H1 (cell line): ENCODE data around the gene DNAH8. TPM values are rescaled to one million over a fixed set of nuclear protein-coding genes. Genes with fewer than 3 reads are reported as not detected.

Experiments
- CTCF ChIA-PET: fragments of 300-600 bp; sonication (Branson Sonifier 250); formaldehyde crosslinking; loops from one replicate; lab custom pipeline; 2021; ENCODE audit not compliant: partially characterized antibody; lab: Charles Lee
- POLR2A ChIA-PET: fragments of 300-600 bp; sonication (Branson Sonifier 250); formaldehyde crosslinking; loops from one replicate; lab custom pipeline; 2021; ENCODE audit warnings: inconsistent platforms; ENCODE audit not compliant: partially characterized antibody; lab: Charles Lee
- DNase-seq, 2 experiments: peaks; one replicate each; pipeline versions ENCODE4 v3.0.0 to v3.0.0-alpha.2; 2010 to 2022; ENCODE audit warnings: low spot score in 2 of 2, low read depth in 1 of 2, mixed read lengths in 1 of 2
- FAIRE-seq: peaks from 2 replicates; lab custom pipeline; 2011; peaks lifted over from hg19 to GRCh38; lab: Jason Lieb, UNC
- H2AFZ ChIP-seq: 2 replicates; pipeline ENCODE4 v1.8.1; 2012; ENCODE audit warnings: low read length, inconsistent platforms
- H2AK5ac ChIP-seq: 2 replicates; pipeline ENCODE4 v1.6.1; 2013; ENCODE audit warnings: low read depth, low read length
- H2BK120ac ChIP-seq: replicated peaks from 2 replicates; pipeline ENCODE3; 2013; ENCODE audit warnings: low read depth, low read length, inconsistent platforms
- H2BK12ac ChIP-seq: 2 replicates; pipeline ENCODE4 v1.6.1; 2013; ENCODE audit warnings: low read depth, low read length
- H2BK15ac ChIP-seq: 2 replicates; pipeline ENCODE4 v1.6.1; 2013; ENCODE audit warnings: low read length
- H2BK20ac ChIP-seq: 2 replicates; pipeline ENCODE4 v1.6.1; 2013; ENCODE audit warnings: low read length
- H2BK5ac ChIP-seq: 2 replicates; pipeline ENCODE4 v1.6.1; 2013; ENCODE audit warnings: low read depth, low read length
- H3K14ac ChIP-seq: 2 replicates; pipeline ENCODE4 v1.6.1; 2013; ENCODE audit warnings: inconsistent platforms; ENCODE audit not compliant: insufficient read length
- H3K18ac ChIP-seq: 2 replicates; pipeline ENCODE4 v1.6.1; 2013; ENCODE audit warnings: low read length; ENCODE audit errors: extremely low read depth
- H3K23ac ChIP-seq: 2 replicates; pipeline ENCODE4 v1.6.1; 2013; ENCODE audit warnings: inconsistent platforms; ENCODE audit not compliant: insufficient read length
- H3K23me2 ChIP-seq: 2 replicates; pipeline ENCODE4 v1.6.1; 2013; ENCODE audit warnings: low read depth, low read length
- H3K27ac ChIP-seq: 2 replicates; pipeline ENCODE4 v1.6.1; 2011; ENCODE audit warnings: low read depth, low read length, inconsistent platforms
- H3K27me3 ChIP-seq, 4 experiments: replicated peaks in 1 of 4; 1 replicate in 1 of 4; 2 replicates in 3 of 4; pipeline versions ENCODE4 v1.6.1 to v1.8.1; 2011 to 2013; ENCODE audit warnings: low read length in 3 of 4, mild to moderate bottlenecking in 3 of 4, inconsistent platforms in 2 of 4, mixed read lengths in 2 of 4, moderate library complexity in 1 of 4; ENCODE audit not compliant: control insufficient read depth in 3 of 4, insufficient read depth in 3 of 4; ENCODE audit errors: extremely low read depth in 1 of 4
- H3K36me3 ChIP-seq, 4 experiments: 2 replicates each; pipeline versions ENCODE4 v1.6.1 to v1.8.1; 2011 to 2013; ENCODE audit warnings: mild to moderate bottlenecking in 4 of 4, low read length in 3 of 4, moderate library complexity in 2 of 4, control low read depth in 1 of 4, inconsistent platforms in 1 of 4; ENCODE audit not compliant: insufficient read depth in 4 of 4, control insufficient read depth in 2 of 4
- H3K4ac ChIP-seq: replicated peaks from 2 replicates; pipeline ENCODE3; 2013; ENCODE audit warnings: low read length, low read depth, mixed read lengths, inconsistent platforms; ENCODE audit not compliant: insufficient read length
- H3K4me1 ChIP-seq, 4 experiments: replicated peaks in 1 of 4; 1 replicate in 1 of 4; 2 replicates in 3 of 4; pipeline versions ENCODE4 v1.6.1 to v1.8.1; 2011 to 2013; ENCODE audit warnings: low read length in 3 of 4, inconsistent platforms in 2 of 4, mixed read lengths in 1 of 4; ENCODE audit not compliant: insufficient read depth in 4 of 4, control insufficient read depth in 3 of 4
- H3K4me2 ChIP-seq, 2 experiments: 2 replicates each; pipeline versions ENCODE4 v1.6.1 to v1.8.1; 2011 to 2013; ENCODE audit warnings: low read depth in 2 of 2, low read length in 2 of 2, control low read depth in 1 of 2, inconsistent platforms in 1 of 2, mild to moderate bottlenecking in 1 of 2; ENCODE audit not compliant: insufficient read depth in 1 of 2
- H3K4me3 ChIP-seq, 4 experiments: fragments of 200-600, 300-600 bp in 1 of 4; sonication (generic), shearing (Covaris generic), sonication (Bioruptor Twin) in 1 of 4; 2 replicates each; pipeline versions ENCODE4 v1.5.1 to v1.8.1; 2011 to 2016; ENCODE audit warnings: low read length in 4 of 4, low read depth in 3 of 4, control low read depth in 2 of 4, inconsistent platforms in 2 of 4, mild to moderate bottlenecking in 2 of 4, mixed read lengths in 1 of 4, moderate library complexity in 1 of 4; ENCODE audit not compliant: insufficient read depth in 2 of 4; ENCODE audit errors: extremely low read depth in 1 of 4
- H3K56ac ChIP-seq: replicated peaks from 2 replicates; pipeline ENCODE3; 2013; ENCODE audit warnings: low read depth, mild to moderate bottlenecking, mixed read lengths, low read length, inconsistent platforms; ENCODE audit not compliant: insufficient read length
- H3K79me1 ChIP-seq: 2 replicates; pipeline ENCODE4 v1.6.1; 2013; ENCODE audit warnings: low read depth, low read length, control low read depth
- H3K79me2 ChIP-seq, 2 experiments: 2 replicates each; pipeline versions ENCODE4 v1.6.1 to v1.8.1; 2012 to 2013; ENCODE audit warnings: low read length in 2 of 2, mild to moderate bottlenecking in 2 of 2, inconsistent platforms in 1 of 2; ENCODE audit not compliant: insufficient read depth in 2 of 2, control insufficient read depth in 1 of 2
- H3K9ac ChIP-seq, 4 experiments: replicated peaks in 1 of 4; 1 replicate in 1 of 4; 2 replicates in 3 of 4; pipeline versions ENCODE4 v1.6.1 to v1.8.1; 2011 to 2013; ENCODE audit warnings: low read depth in 3 of 4, low read length in 3 of 4, control low read depth in 2 of 4, mild to moderate bottlenecking in 2 of 4, moderate library complexity in 2 of 4, inconsistent platforms in 1 of 4; ENCODE audit errors: extremely low read depth in 1 of 4
- H3K9me3 ChIP-seq, 2 experiments: 2 replicates each; pipeline versions ENCODE4 v1.6.1 to v1.8.1; 2012 to 2013; ENCODE audit warnings: mild to moderate bottlenecking in 2 of 2, moderate library complexity in 2 of 2, control low read depth in 1 of 2, inconsistent platforms in 1 of 2, low read depth in 1 of 2, low read length in 1 of 2, mixed read lengths in 1 of 2; ENCODE audit not compliant: insufficient read depth in 2 of 2
- H4K20me1 ChIP-seq, 2 experiments: replicated peaks in 1 of 2; 2 replicates each; pipeline versions ENCODE3 to v1.8.1; 2011 to 2013; ENCODE audit warnings: inconsistent platforms in 2 of 2, low read length in 2 of 2, mild to moderate bottlenecking in 1 of 2; ENCODE audit not compliant: insufficient read depth in 2 of 2, control insufficient read depth in 1 of 2
- H4K5ac ChIP-seq: 2 replicates; pipeline ENCODE4 v1.6.1; 2013; ENCODE audit warnings: low read length, low read depth, mixed read lengths, inconsistent platforms; ENCODE audit not compliant: insufficient read length
- H4K8ac ChIP-seq: 2 replicates; pipeline ENCODE4 v1.8.0; 2013; ENCODE audit warnings: mild to moderate bottlenecking, moderate library complexity, low read length, inconsistent platforms; ENCODE audit not compliant: insufficient read depth; ENCODE audit errors: extremely low read depth
- H4K91ac ChIP-seq: replicated peaks from 2 replicates; pipeline ENCODE3; 2013; ENCODE audit warnings: low read length, mixed read lengths, inconsistent platforms; ENCODE audit not compliant: insufficient read length
- EGR1 ChIP-seq: IDR thresholded peaks from 2 replicates; pipeline ENCODE4 v1.6.1; 2011; ENCODE audit warnings: low read depth, low read length, borderline replicate concordance
- JUN ChIP-seq: IDR thresholded peaks from 2 replicates; pipeline ENCODE4 v1.6.1; 2011; ENCODE audit warnings: low read depth, mild to moderate bottlenecking, improper control_type of control experiment, low read length
- POU5F1 ChIP-seq: IDR thresholded peaks from 2 replicates; pipeline ENCODE4 v1.6.1; 2011; ENCODE audit warnings: low read depth, mild to moderate bottlenecking, low read length, moderate library complexity
- RBBP5 ChIP-seq: IDR thresholded peaks from 2 replicates; pipeline ENCODE4 v1.7.1; 2012; ENCODE audit warnings: low read depth, mild to moderate bottlenecking, inconsistent platforms, low read length, moderate library complexity, borderline replicate concordance
- RXRA ChIP-seq: IDR thresholded peaks from 2 replicates; pipeline ENCODE4 v1.6.1; 2011; ENCODE audit warnings: low read depth, mild to moderate bottlenecking, low read length, moderate library complexity; ENCODE audit not compliant: insufficient read depth
- SAP30 ChIP-seq: fragments of 300-600 bp; sonication (generic); IDR thresholded peaks from 2 replicates; pipeline ENCODE4 v1.7.1; 2012; ENCODE audit warnings: low read length, moderate library complexity, mild to moderate bottlenecking, inconsistent platforms; ENCODE audit not compliant: insufficient read depth, insufficient replicate concordance
- SIN3A ChIP-seq, 2 experiments: IDR thresholded peaks in 1 of 2; conservative IDR thresholded peaks in 1 of 2; 2 replicates each; pipeline ENCODE4 v1.6.1; 2011 to 2012; ENCODE audit warnings: low read length in 2 of 2, improper control_type of control experiment in 1 of 2, low read depth in 1 of 2, mild to moderate bottlenecking in 1 of 2
- SIRT6 ChIP-seq: IDR thresholded peaks from one replicate; pipeline ENCODE4 v1.7.1; 2012; ENCODE audit warnings: low read length, inconsistent platforms
- SRF ChIP-seq: IDR thresholded peaks from 2 replicates; pipeline ENCODE4 v1.6.1; 2011; ENCODE audit warnings: mild to moderate bottlenecking, low read depth, low read length, moderate library complexity
- TBP ChIP-seq: IDR thresholded peaks from 2 replicates; pipeline ENCODE4 v1.6.1; 2011; ENCODE audit warnings: low read depth, low read length, improper control_type of control experiment
- TEAD4 ChIP-seq: IDR thresholded peaks from 2 replicates; pipeline ENCODE4 v1.6.1; 2012; ENCODE audit warnings: low read depth, low read length, inconsistent platforms, mixed read lengths
- WGBS, 2 experiments: shearing (Covaris generic) in 1 of 2; methylation state at CpG; one replicate each; pipeline versions ENCODE4 v1.1.6 to v1.1.7; 2013 to 2015; ENCODE audit warnings: low lambda C conversion rate in 2 of 2, mixed read lengths in 2 of 2, inconsistent platforms in 1 of 2, low coverage in 1 of 2, missing lambda C conversion rate in 1 of 2; ENCODE audit not compliant: insufficient replicate concordance in 2 of 2, insufficient coverage in 1 of 2, insufficient read length in 1 of 2; ENCODE audit errors: extremely low coverage in 1 of 2, missing lambda C conversion rate in 1 of 2; 5-methylcytosine and 5-hydroxymethylcytosine counted together
- polyA plus RNA-seq, 7 experiments: library from polyadenylated mRNA; depleted of rRNA in 3 of 7; stranded (reverse) in 5 of 7; unstranded in 2 of 7; fragments of >200 nt in 5 of 7; fragments of 200-250 nt in 2 of 7; gene quantifications; 1 replicate in 5 of 7; 2 replicates in 1 of 7; 4 replicates in 1 of 7; pipeline versions ENCODE4 v1.2.1 to v1.2.3, GENCODE V29; 2011 to 2013; ENCODE audit warnings: missing spikeins in 2 of 7, mixed read lengths in 2 of 7
- total RNA-seq: library from RNA; stranded (reverse); fragmentation: NEBNext Ultra II Directional; extraction: Animal tissue kit (Norgen Biotek cat#: 25700); gene quantifications from 2 replicates; pipeline ENCODE4 v1.2.1, GENCODE V29; 2021
- TF ChIP-seq, protein P1 (sequence below): IDR thresholded peaks from 2 replicates; pipeline ENCODE4 v1.6.1; 2012; ENCODE audit warnings: inconsistent platforms
- TF ChIP-seq, protein P2 (sequence below): IDR thresholded peaks from 2 replicates; pipeline ENCODE4 v1.6.1; 2011; ENCODE audit warnings: low read depth, mild to moderate bottlenecking, low read length; ENCODE audit not compliant: insufficient read depth

DNAH8 gene
- total and polyA plus RNA-seq, 2 of the 8 experiments (the other 6 are each of a cell fraction or from before 2014, with no cell fraction given): under 0.01 TPM; not detected in 1

GRCh38 chr6:38982470-38982869 is 267.4 kb downstream of the DNAH8 start:
- Histone ChIP-seq H2AFZ (peak overlapping the region; percentile 87), H3K4me1 (peaks cover 2 to 6% (median 5%) of the 10 kb centered on the region in 4 experiments; a peak in 6 of 7 replicates), H2BK5ac (no peak overlapping the region), H3K14ac (no peak overlapping the region), H2BK15ac (no peak overlapping the region), H3K4me3 (no peak overlapping the region), H3K79me2 (no peaks in the 10 kb centered on the region), H3K56ac (no peak overlapping the region), H4K8ac (no peak overlapping the region), H3K4me2 (peak overlapping the region; percentile 35 to 43; a peak in 3 of 4 replicates), H3K18ac (no peak overlapping the region), H2BK20ac (no peak overlapping the region), H2BK12ac (no peak overlapping the region), H3K9me3 (no peaks in the 10 kb centered on the region), H3K23ac (no peak overlapping the region), H3K79me1 (no peaks in the 10 kb centered on the region), H4K20me1 (no peaks in the 10 kb centered on the region), H2BK120ac (no peak overlapping the region), H3K36me3 (no peaks in the 10 kb centered on the region), H3K9ac (no peak overlapping the region), H2AK5ac (no peak overlapping the region), H4K91ac (no peak overlapping the region), H3K4ac (no peak overlapping the region), H3K23me2 (no peaks in the 10 kb centered on the region; the same call in 1 of the 2 replicates), H4K5ac (no peak overlapping the region), H3K27me3 (no peaks in the 10 kb centered on the region), H3K27ac (no peak overlapping the region)
- 59% methylated on average over 2 of the region's 2 CpGs; no CpG with 5 or more reads in 1 of the 2 experiments for WGBS, 2 experiments
- CTCF ChIA-PET: interaction anchor here (0.7 to 1.9 kb wide), 6 partner anchors 9 to 183 kb away, joined by 3 to 12 read pairs (median 6); no protein-coding TSS in a partner anchor
- POLR2A ChIA-PET: interaction anchor here (0.9 kb wide), 1 partner anchor 19 kb away, joined by 3 read pairs; no protein-coding TSS in a partner anchor
- FAIRE-seq (peak; percentile 70), DNase-seq (no peak)
- TF ChIP-seq RBBP5 (no peak), SIN3A (conservative IDR thresholded peaks at IDR 0.05 in 1 of 2, IDR thresholded peaks at IDR 0.05 in 1 of 2; ENCODE audit: low read depth in 1 of 2, low read length in 2 of 2) (no peak), JUN (no peak), RXRA (no peak), SAP30 (no peak), TBP (no peak), EGR1 (no peak), SRF (no peak), POU5F1 (no peak), SIRT6 (no peak), TEAD4 (peak; percentile 70; the same call in 1 of the 2 replicates)
- TF ChIP-seq, protein P1, sequence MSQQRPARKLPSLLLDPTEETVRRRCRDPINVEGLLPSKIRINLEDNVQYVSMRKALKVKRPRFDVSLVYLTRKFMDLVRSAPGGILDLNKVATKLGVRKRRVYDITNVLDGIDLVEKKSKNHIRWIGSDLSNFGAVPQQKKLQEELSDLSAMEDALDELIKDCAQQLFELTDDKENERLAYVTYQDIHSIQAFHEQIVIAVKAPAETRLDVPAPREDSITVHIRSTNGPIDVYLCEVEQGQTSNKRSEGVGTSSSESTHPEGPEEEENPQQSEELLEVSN: no peak
- TF ChIP-seq, protein P2, sequence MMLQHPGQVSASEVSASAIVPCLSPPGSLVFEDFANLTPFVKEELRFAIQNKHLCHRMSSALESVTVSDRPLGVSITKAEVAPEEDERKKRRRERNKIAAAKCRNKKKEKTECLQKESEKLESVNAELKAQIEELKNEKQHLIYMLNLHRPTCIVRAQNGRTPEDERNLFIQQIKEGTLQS: no peak
